Activated naive CD8-positive, alpha-beta T cell treated with anti-CD3 and anti-CD28 coated beads, Interleukin-2, amount 50 U/mL, for 16 hours (primary cell): ENCODE data around the gene ASB3.
"Not testable (repeated sequence)": the region's sequence is repeated elsewhere in the genome, so short reads cannot be mapped to it uniquely, and the experiment has no call there.

Source experiments
- DNase-seq: peaks from one replicate; pipeline ENCODE4 v3.0.0-alpha.2; 2020; ENCODE audit warnings: low read depth, low spot score

The ASB3 gene

GRCh38 chr2:53786352-53786704, 425 bp downstream of the ASB3 start:
- DNase-seq: no peak

GRCh38 chr2:53785366-53785765, 1.4 kb downstream of the ASB3 start:
- DNase-seq: no peak

GRCh38 chr2:53784436-53784835, 2.3 kb downstream of the ASB3 start:
- no peak for DNase-seq

GRCh38 chr2:53782676-53783075, 4.1 kb downstream of the ASB3 start:
- no peak for DNase-seq

GRCh38 chr2:53780056-53780455, 6.7 kb downstream of the ASB3 start:
- DNase-seq: no peak

- no peak for DNase-seq
Measured at GRCh38 chr2:53778536-53779162, 8.1 kb downstream of the ASB3 start.

- no peak for DNase-seq
Measured at GRCh38 chr2:53777134-53777533, 9.6 kb downstream of the ASB3 start.

GRCh38 chr2:53770264-53770663, 16.5 kb downstream of the ASB3 start:
- DNase-seq: no peak

- DNase-seq: no peak
Measured at GRCh38 chr2:53769318-53769945, 17.3 kb downstream of the ASB3 start.

- no peak for DNase-seq
Measured at GRCh38 chr2:53768242-53768542, 18.6 kb downstream of the ASB3 start.

- DNase-seq: peak; percentile 69
Measured at GRCh38 chr2:53767405-53768241, 19.1 kb downstream of the ASB3 start, which contains the start of gene CHAC2. Gene CHAC2, plus strand, starts transcription at chr2:53767804. Its CDS starts 83 bp downstream, at chr2:53767887.

GRCh38 chr2:53765767-53766166, 21.0 kb downstream of the ASB3 start:
- no peak for DNase-seq

- DNase-seq: not testable (repeated sequence)
Measured at GRCh38 chr2:53757206-53757605, 29.5 kb downstream of the ASB3 start.

GRCh38 chr2:53756644-53757043, 30.1 kb downstream of the ASB3 start:
- no peak for DNase-seq

GRCh38 chr2:53755121-53755520, 31.6 kb downstream of the ASB3 start:
- DNase-seq: no peak

- DNase-seq: no peak
Measured at GRCh38 chr2:53753041-53753440, 33.7 kb downstream of the ASB3 start.

- DNase-seq: no peak
Measured at GRCh38 chr2:53752385-53752784, 34.4 kb downstream of the ASB3 start.

- DNase-seq: no peak
Measured at GRCh38 chr2:53751728-53752127, 35.0 kb downstream of the ASB3 start.

- no peak for DNase-seq
Measured at GRCh38 chr2:53750041-53750768, 36.5 kb downstream of the ASB3 start.

GRCh38 chr2:53744395-53745065, 42.2 kb downstream of the ASB3 start:
- DNase-seq: no peak

- no peak for DNase-seq
Measured at GRCh38 chr2:53740170-53740569, 46.6 kb downstream of the ASB3 start.

GRCh38 chr2:53739032-53739431, 47.7 kb downstream of the ASB3 start:
- no peak for DNase-seq
